Body of pancreas (tissue), 4 donors: ENCODE measurements around the gene DSPP. TPM values are rescaled to one million over a fixed set of nuclear protein-coding genes. Genes with fewer than 3 reads are reported as not detected.
"Not testable (repeated sequence)": the region's sequence is repeated elsewhere in the genome, so short reads cannot be mapped to it uniquely, and the experiment has no call there.

Experiments
- ATAC-seq: fragments of 150-250 bp; one replicate; pipeline ENCODE4 v1.9.1; 2016
- DNase-seq, 4 donors: peaks; one replicate each; pipeline ENCODE4 v3.0.0-alpha.2; 2019
- H3K27ac ChIP-seq, 4 donors: fragments of 200-600 bp; sonication (generic); 1 replicate in 3 of 4; 2 replicates in 1 of 4; pipeline versions ENCODE4 v1.5.1 to v1.6.1; 2016 to 2019; ENCODE audit warnings: mild to moderate bottlenecking in 1 of 4, mixed read lengths in 1 of 4, moderate library complexity in 1 of 4
- H3K27me3 ChIP-seq, 2 donors: fragments of 200-600 bp; sonication (generic); one replicate each; pipeline ENCODE4 v1.6.0; 2016; ENCODE audit warnings: mild to moderate bottlenecking in 1 of 2
- H3K36me3 ChIP-seq, 2 donors: fragments of 200-600 bp; sonication (generic); replicated peaks in 1 of 2; 2 replicates each; pipeline ENCODE4 v1.5.1; 2016; ENCODE audit warnings: low read depth in 2 of 2; ENCODE audit not compliant: insufficient read depth in 1 of 2
- H3K4me1 ChIP-seq: fragments of 200-600 bp; sonication (generic); one replicate; pipeline ENCODE4 v1.6.0; 2016
- H3K4me3 ChIP-seq, 2 donors: fragments of 200-600 bp; sonication (generic); 1 replicate in 1 of 2; 2 replicates in 1 of 2; pipeline ENCODE4 v1.5.1; 2016 to 2019
- H3K9me3 ChIP-seq, 3 donors: fragments of 200-600 bp; sonication (generic); 1 replicate in 2 of 3; 2 replicates in 1 of 3; pipeline ENCODE4 v1.5.1; 2016
- POLR2A ChIP-seq, 3 donors: fragments of 450-650 bp; IDR thresholded peaks; one replicate each; pipeline ENCODE4 v1.6.1; 2016; ENCODE audit warnings: antibody characterized with exemption in 3 of 3, mild to moderate bottlenecking in 2 of 3
- WGBS, 2 donors: methylation state at CpG; one replicate each; pipeline ENCODE4 v1.1.5; 2017; 5-methylcytosine and 5-hydroxymethylcytosine counted together
- intact Hi-C: fragments of 100-400 bp; cut with DNase I; formaldehyde crosslinking; loops from one replicate; pipeline ENCODE4 v1.15.1; 2023
- total RNA-seq, 2 donors: library from RNA; depleted of rRNA; stranded (reverse); fragments of >200 nt; gene quantifications; one replicate each; pipeline ENCODE4 v1.1.0, GENCODE V29; 2016
- TF ChIP-seq, protein P1 (sequence below), 7 experiments: fragments of 450-650 bp in 4 of 7; fragments of 200-600 bp in 3 of 7; sonication (generic) in 3 of 7; IDR thresholded peaks; one replicate each; pipeline ENCODE4 v1.5.1; 2016 to 2019; ENCODE audit warnings: antibody characterized with exemption in 7 of 7

DSPP gene
- total RNA-seq, 2 donors from 2014 or later, result not detected

DNA sequence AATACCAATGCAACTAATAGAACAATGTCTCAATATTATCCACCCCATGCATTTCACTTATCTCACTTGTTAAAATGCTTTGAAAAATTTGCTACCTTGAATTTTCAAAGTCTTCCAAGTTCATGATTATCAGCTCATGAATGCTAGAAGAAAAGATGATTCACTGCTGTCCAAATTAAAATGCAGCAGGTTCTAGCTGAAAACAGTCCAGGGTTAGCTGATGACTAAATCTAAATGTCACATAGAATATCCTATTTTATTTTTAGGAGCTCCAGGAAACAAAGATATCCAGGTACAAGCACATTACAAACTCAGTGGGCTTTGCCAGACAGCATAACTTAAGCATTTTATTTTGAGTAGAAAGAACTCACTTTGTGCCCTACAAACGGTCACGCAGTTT, 41.1 kb upstream of the DSPP start:
- Histone ChIP-seq H3K4me1 (no peaks in the 10 kb centered on the region), H3K27me3 (no peaks in the 10 kb centered on the region), H3K9me3 (no peaks in the 10 kb centered on the region), H3K4me3 (no peak overlapping the region), H3K27ac (no peak overlapping the region), H3K36me3 (no peaks in the 10 kb centered on the region)
- no peak for TF ChIP-seq POLR2A (IDR thresholded peaks at IDR 0.05)
- TF ChIP-seq, protein P1, sequence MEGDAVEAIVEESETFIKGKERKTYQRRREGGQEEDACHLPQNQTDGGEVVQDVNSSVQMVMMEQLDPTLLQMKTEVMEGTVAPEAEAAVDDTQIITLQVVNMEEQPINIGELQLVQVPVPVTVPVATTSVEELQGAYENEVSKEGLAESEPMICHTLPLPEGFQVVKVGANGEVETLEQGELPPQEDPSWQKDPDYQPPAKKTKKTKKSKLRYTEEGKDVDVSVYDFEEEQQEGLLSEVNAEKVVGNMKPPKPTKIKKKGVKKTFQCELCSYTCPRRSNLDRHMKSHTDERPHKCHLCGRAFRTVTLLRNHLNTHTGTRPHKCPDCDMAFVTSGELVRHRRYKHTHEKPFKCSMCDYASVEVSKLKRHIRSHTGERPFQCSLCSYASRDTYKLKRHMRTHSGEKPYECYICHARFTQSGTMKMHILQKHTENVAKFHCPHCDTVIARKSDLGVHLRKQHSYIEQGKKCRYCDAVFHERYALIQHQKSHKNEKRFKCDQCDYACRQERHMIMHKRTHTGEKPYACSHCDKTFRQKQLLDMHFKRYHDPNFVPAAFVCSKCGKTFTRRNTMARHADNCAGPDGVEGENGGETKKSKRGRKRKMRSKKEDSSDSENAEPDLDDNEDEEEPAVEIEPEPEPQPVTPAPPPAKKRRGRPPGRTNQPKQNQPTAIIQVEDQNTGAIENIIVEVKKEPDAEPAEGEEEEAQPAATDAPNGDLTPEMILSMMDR (IDR thresholded peaks at IDR 0.05), result no peak
- ATAC-seq, result no peak
- DNase-seq, result no peak
- intact Hi-C loops, result no loop called here
- 77 to 80% methylated on average over 2 of the region's 2 CpGs for WGBS, 2 donors

DNA sequence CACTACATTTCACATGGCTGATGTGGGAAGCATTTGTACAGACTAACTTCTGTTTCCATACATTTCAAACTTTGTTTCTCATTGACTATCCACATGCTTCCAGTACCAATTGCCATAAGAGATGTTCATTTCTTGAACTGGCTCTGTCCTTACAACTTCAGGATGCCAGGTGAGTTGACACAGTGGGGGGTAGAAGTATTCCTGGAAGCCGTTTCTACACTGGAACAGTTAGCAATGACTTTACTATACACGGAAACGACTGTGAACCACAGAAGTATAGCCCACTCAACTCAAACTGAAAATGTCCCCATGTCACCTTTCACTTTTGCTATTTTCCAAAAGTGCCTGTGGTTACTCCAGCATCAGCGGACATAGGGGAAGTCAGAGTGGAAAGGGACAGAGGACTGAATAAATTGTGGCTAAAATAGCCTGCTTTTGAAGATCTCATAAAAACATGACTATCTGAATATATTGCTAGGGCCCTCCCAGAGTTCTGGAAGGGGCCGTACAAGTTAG, 38.0 kb upstream of the DSPP start:
- Histone ChIP-seq H3K4me1 (no peaks in the 10 kb centered on the region), H3K27ac (no peak overlapping the region), H3K9me3 (no peaks in the 10 kb centered on the region), H3K4me3 (no peak overlapping the region), H3K27me3 (no peaks in the 10 kb centered on the region), H3K36me3 (no peaks in the 10 kb centered on the region)
- ATAC-seq (no peak), DNase-seq (no peak)
- WGBS, 2 donors, result 72 to 81% methylated on average over 5 of the region's 5 CpGs
- intact Hi-C loops, result no loop called here
- TF ChIP-seq, protein P1 (IDR thresholded peaks at IDR 0.05), result no peak
- TF ChIP-seq POLR2A (IDR thresholded peaks at IDR 0.05), result no peak

DNA sequence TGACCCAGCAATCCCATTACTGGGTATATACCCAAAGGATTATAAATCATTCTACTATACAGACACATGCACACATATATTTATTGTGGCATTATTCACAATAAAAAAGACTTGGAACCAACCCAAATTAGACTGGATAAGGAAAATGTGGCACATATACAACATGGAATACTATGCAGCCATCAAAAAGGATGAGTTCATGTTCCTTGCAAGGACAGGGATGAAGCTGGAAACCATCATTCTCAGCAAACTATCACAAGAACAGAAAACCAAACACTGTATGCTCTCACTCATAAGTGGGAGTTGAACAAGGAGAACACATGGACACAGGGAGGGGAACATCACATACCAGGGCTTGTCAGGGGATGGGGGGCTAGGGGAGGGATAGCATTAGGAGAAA, 34.0 kb upstream of the DSPP start:
- H3K27ac ChIP-seq, DNase-seq, H3K4me3 ChIP-seq, H3K4me1 ChIP-seq, ATAC-seq, H3K9me3 ChIP-seq, H3K36me3 ChIP-seq, intact Hi-C loops, H3K27me3 ChIP-seq: not testable (repeated sequence)

DNA sequence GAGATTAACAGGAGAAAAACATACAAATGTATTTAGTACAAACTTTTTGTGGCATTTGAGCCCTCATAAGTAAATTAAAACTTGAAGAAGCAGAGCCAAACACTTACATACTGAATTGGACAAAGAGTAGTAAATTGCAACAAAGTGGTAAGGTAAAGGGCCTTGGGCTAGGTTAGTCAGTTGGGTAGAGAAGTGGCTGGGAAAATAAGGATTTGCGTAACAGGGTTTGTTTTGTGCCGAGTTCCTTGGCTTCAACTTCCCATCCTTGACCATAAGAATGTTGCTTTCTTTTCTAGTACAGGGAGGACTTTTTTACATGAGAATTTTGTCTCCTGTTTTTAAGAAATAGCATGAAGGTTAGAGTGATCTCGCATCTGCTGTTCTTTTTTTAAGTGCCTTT, 33.3 kb upstream of the DSPP start:
- H3K27me3 ChIP-seq, result no peaks in the 10 kb centered on the region
- DNase-seq (no peak), ATAC-seq (no peak)
- H3K4me1 ChIP-seq, result no peaks in the 10 kb centered on the region
- TF ChIP-seq POLR2A (IDR thresholded peaks at IDR 0.05), result no peak
- TF ChIP-seq, protein P1 (IDR thresholded peaks at IDR 0.05), result no peak
- intact Hi-C loops, result no loop called here
- H3K36me3 ChIP-seq, result no peaks in the 10 kb centered on the region
- no peak overlapping the region for H3K4me3 ChIP-seq
- 54 to 78% methylated on average over 3 of the region's 3 CpGs for WGBS, 2 donors
- H3K9me3 ChIP-seq, result no peaks in the 10 kb centered on the region
- no peak overlapping the region for H3K27ac ChIP-seq

DNA sequence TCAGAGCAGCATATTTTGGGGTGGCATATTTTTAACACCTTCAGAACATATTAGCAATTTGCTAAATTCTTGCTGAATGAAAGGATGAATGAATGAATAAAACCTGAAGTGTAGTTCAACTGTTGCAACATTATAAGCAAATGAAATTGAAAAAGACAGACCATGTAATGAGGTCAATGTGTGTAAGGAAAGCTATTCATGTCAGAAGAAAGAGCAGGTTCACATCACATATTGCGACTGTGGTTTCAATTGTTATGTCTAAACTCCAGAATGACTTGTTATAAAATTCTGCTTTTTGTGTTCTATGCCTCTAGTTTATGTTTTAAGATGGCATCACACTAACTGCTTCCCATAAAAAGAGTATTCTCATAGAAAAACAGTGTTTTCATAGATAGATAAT, 32.9 kb upstream of the DSPP start:
- DNase-seq (no peak), ATAC-seq (no peak)
- intact Hi-C loops, result no loop called here
- no peaks in the 10 kb centered on the region for H3K27me3 ChIP-seq
- no peaks in the 10 kb centered on the region for H3K36me3 ChIP-seq
- WGBS, 2 donors, result 88 to 97% methylated on average over 1 of the region's 1 CpG
- H3K9me3 ChIP-seq, result no peaks in the 10 kb centered on the region
- H3K4me1 ChIP-seq, result no peaks in the 10 kb centered on the region
- TF ChIP-seq, protein P1 (IDR thresholded peaks at IDR 0.05), result no peak
- no peak for TF ChIP-seq POLR2A (IDR thresholded peaks at IDR 0.05)
- no peak overlapping the region for H3K27ac ChIP-seq
- no peak overlapping the region for H3K4me3 ChIP-seq
